ENCODE results near the gene RAB7A. TPM values are rescaled to one million over a fixed set of nuclear protein-coding genes. Genes with fewer than 3 reads are reported as not detected.

The RAB7A gene
- total and polyA plus RNA-seq, 8 donors, result 43.6 to 112 (median 68.7) TPM

DNA sequence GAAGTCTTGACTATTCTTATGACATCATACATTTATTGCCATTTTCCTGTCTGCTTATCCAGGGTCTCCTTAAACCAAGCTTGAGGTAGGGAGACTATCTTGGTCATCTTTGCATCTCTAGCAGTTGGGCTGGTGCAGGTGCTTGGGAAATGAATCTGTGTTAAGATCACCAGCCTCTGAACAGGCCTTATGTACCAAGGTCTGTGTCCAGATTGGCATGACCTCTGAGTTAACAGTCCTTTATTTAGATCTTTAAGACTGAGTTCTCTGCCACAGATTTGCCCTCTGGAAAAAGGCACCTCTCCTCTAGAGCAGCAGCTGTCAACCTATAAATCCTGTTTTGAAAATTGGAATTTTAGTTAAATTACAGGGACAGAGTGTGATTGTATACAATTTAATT, 35.4 kb downstream of the RAB7A start:
- no peak overlapping the region for H3K4me3 ChIP-seq
- TF ChIP-seq, protein P1, sequence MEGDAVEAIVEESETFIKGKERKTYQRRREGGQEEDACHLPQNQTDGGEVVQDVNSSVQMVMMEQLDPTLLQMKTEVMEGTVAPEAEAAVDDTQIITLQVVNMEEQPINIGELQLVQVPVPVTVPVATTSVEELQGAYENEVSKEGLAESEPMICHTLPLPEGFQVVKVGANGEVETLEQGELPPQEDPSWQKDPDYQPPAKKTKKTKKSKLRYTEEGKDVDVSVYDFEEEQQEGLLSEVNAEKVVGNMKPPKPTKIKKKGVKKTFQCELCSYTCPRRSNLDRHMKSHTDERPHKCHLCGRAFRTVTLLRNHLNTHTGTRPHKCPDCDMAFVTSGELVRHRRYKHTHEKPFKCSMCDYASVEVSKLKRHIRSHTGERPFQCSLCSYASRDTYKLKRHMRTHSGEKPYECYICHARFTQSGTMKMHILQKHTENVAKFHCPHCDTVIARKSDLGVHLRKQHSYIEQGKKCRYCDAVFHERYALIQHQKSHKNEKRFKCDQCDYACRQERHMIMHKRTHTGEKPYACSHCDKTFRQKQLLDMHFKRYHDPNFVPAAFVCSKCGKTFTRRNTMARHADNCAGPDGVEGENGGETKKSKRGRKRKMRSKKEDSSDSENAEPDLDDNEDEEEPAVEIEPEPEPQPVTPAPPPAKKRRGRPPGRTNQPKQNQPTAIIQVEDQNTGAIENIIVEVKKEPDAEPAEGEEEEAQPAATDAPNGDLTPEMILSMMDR (IDR thresholded peaks at IDR 0.05), result no peak
- DNase-seq, result no peak
- H3K36me3 ChIP-seq, result no peaks in the 10 kb centered on the region
- ATAC-seq, result peak in 1 of 4 donors; percentile 21
- H3K27me3 ChIP-seq, result no peaks in the 10 kb centered on the region
- H3K4me1 ChIP-seq, result peaks cover 0 to 4% (median 0%) of the 10 kb centered on the region in 3 donors
- intact Hi-C loops (cut with DNase I), result no loop called here
- H3K27ac ChIP-seq, result no peak overlapping the region
- no peak for FAIRE-seq
- no peaks in the 10 kb centered on the region for H3K9me3 ChIP-seq

DNA sequence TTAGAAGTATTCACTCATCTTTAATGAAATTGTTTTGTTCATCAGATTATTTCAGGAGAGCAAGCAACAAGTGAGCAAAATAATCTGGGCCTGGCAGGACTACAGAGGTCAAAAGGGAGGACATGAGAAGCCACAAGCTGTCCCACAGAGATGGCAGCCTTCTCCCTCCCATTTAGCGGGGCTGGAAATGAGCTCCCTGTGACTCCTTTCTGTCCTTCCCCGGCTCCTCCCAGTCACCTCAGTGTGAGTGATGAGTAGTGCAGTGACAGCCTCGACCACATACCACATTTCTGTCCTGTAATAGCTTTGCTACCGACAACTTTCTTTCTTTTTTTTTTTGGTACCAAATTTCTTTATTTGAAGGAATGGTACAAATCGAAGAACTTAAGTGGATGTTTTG, 38.0 kb downstream of the RAB7A start:
- no peaks in the 10 kb centered on the region for H3K9me3 ChIP-seq
- no peak for FAIRE-seq
- intact Hi-C loops (cut with DNase I), result no loop called here
- no peak for DNase-seq
- no peaks in the 10 kb centered on the region for H3K36me3 ChIP-seq
- no peak overlapping the region for H3K4me3 ChIP-seq
- 84 to 86% methylated on average over 5 of the region's 5 CpGs for WGBS, 2 donors
- H3K27ac ChIP-seq, result no peak overlapping the region
- TF ChIP-seq, protein P1 (IDR thresholded peaks at IDR 0.05), result no peak
- H3K4me1 ChIP-seq, result peaks cover 0 to 4% (median 0%) of the 10 kb centered on the region in 3 donors
- no peaks in the 10 kb centered on the region for H3K27me3 ChIP-seq
- no peak for ATAC-seq

DNA sequence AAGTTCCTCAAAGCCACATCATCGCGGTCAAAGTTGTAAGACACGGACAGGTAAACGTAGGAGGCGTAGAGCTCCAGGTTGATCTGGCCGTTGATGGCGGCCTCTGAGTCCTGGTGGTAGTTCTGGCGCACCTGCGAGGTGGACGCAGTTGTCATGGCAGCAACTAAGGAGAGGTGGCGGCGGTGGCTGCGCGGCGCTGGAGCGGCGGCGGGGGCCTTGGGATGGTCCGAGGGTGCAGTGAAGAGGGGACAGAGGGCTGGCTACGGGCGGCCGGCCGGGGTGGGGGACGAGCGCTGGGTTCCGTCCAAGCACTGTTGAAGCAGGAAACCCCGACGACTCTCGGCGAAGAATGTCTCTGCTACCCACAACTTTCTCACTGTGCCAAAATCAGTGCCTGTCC, 38.9 kb downstream of the RAB7A start:
- H3K27me3 ChIP-seq, result no peaks in the 10 kb centered on the region
- H3K4me1 ChIP-seq, result peaks cover 0 to 9% (median 0%) of the 10 kb centered on the region in 3 donors
- intact Hi-C loops (cut with DNase I), result no loop called here

DNA sequence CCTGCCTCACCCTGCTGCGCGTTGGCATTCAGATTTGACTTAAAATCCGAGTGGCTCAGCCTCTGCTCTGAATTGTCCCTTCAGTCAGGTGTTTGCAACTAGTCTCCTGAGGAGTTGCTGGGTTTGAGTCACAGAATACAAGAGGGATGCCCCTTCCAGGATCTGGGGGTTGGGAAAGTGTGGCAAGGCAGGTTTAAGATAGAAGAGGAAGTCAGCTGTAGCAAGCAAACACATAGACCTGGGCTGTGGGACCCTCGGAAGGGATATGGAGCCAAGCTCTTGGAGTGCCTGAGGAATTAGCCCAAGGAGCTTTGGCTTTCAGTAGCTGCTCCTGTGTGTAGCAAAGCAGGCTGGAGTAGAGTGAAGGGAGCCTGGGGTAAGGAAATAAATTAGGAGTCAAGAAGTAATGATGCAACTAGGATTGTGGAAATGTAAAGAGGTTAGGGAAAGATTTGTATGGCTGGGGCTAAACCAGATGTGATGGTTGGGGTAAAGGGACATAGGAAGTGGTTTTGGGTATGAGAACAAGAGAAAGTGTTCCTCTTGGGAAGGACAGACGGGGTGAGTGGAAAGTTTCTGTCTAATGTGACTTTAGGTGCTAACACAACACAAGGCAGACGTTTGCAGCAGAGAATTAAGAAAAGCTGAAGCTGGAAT, 41.2 kb downstream of the RAB7A start:
- no peaks in the 10 kb centered on the region for H3K36me3 ChIP-seq
- no peak overlapping the region for H3K4me3 ChIP-seq
- H3K9me3 ChIP-seq, result no peaks in the 10 kb centered on the region
- H3K27ac ChIP-seq, result no peak overlapping the region
- FAIRE-seq, result no peak
- ATAC-seq, result no peak
- H3K4me1 ChIP-seq, result peaks cover 0 to 6% (median 0%) of the 10 kb centered on the region in 3 donors
- TF ChIP-seq, protein P1 (IDR thresholded peaks at IDR 0.05), result no peak
- 77 to 81% methylated on average over 6 of the region's 6 CpGs for WGBS, 2 donors
- DNase-seq, result no peak
- H3K27me3 ChIP-seq, result no peaks in the 10 kb centered on the region
- intact Hi-C loops (cut with DNase I), result no loop called here

More for the DNA sequence above, 38.9 kb downstream of the RAB7A start:
- FAIRE-seq, result no peak
- WGBS, 2 donors, result 94 to 97% methylated on average over 30 of the region's 30 CpGs
- Histone ChIP-seq H3K9me3 (no peaks in the 10 kb centered on the region), H3K36me3 (no peaks in the 10 kb centered on the region), H3K27ac (no peak overlapping the region), H3K4me3 (no peak overlapping the region)
- DNase-seq, result no peak
- TF ChIP-seq, protein P1 (IDR thresholded peaks at IDR 0.05), result no peak
- no peak for ATAC-seq

DNA sequence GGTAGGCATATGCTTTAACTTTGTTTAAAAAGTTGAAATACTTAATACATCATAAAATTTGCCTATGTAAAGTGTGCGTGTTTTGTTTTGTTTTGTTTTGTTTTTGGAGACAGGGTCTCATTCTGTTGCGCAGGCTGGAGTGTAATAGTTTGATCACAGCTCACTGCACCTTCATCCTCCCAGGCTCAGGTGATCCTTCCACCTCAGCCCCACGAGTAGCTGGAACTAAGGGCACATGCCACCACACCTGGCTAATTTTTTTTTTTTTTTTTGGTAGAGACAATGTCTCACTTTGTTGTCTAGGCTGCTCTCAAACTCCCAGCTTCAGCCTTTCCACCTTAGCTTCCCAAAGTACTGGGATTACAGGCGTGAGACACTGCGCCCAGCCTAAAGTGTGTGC, 42.5 kb downstream of the RAB7A start:
- TF ChIP-seq, protein P1 (IDR thresholded peaks at IDR 0.05), result no peak
- ATAC-seq (peak in 3 of 4 donors; percentile 14 to 48 (median 20)), DNase-seq (no peak), FAIRE-seq (no peak)
- no peak overlapping the region for H3K27ac ChIP-seq
- H3K9me3 ChIP-seq, result no peaks in the 10 kb centered on the region
- no peak overlapping the region for H3K4me3 ChIP-seq
- intact Hi-C loops (cut with DNase I), result no loop called here
- H3K36me3 ChIP-seq, result no peaks in the 10 kb centered on the region
- no peaks in the 10 kb centered on the region for H3K27me3 ChIP-seq
- WGBS, 2 donors, result 76 to 80% methylated on average over 5 of the region's 5 CpGs
- H3K4me1 ChIP-seq, result peaks cover 0 to 6% (median 0%) of the 10 kb centered on the region in 3 donors

Data from pancreas (tissue), 10 donors.